Activated T-helper 17 cell treated with anti-CD3 and anti-CD28 coated beads, Interleukin-2, amount 50 U/mL, for 72 hours (primary cell): Measurements from ENCODE around the gene PMM1. TPM values are rescaled to one million over a fixed set of nuclear protein-coding genes. Genes with fewer than 3 reads are reported as not detected.
"Not testable (repeated sequence)": the region's sequence is repeated elsewhere in the genome, so short reads cannot be mapped to it uniquely, and the experiment has no call there.

Experiments used
- ATAC-seq: fragments of 150-1000 bp; cut with Tn5 transposase; replicated peaks from 2 replicates; pipeline ENCODE4 v1.10.0; 2021; ENCODE audit warnings: mild to moderate bottlenecking, moderate library complexity
- H3K27ac Mint-ChIP-seq: one replicate; pipeline ENCODE4 v1.8.0; 2022; ENCODE audit warnings: mixed read lengths
- H3K27me3 Mint-ChIP-seq: one replicate; pipeline ENCODE4 v1.8.0; 2022; ENCODE audit warnings: mixed read lengths
- H3K36me3 Mint-ChIP-seq: one replicate; pipeline ENCODE4 v1.8.0; 2022; ENCODE audit warnings: low read depth, mild to moderate bottlenecking, mixed read lengths
- H3K4me1 Mint-ChIP-seq: one replicate; pipeline ENCODE4 v1.8.0; 2022; ENCODE audit warnings: mixed read lengths
- H3K4me3 Mint-ChIP-seq: one replicate; pipeline ENCODE4 v1.8.0; 2022; ENCODE audit warnings: mild to moderate bottlenecking, mixed read lengths
- H3K9me3 Mint-ChIP-seq: one replicate; pipeline ENCODE4 v1.8.0; 2022; ENCODE audit warnings: mixed read lengths
- total RNA-seq, 2 donors: library from RNA; stranded (reverse); gene quantifications; one replicate each; pipeline ENCODE4 v1.2.3, GENCODE V29; 2022

PMM1 gene
- total RNA-seq, result 10 to 100 TPM; 41.0 to 54.7 TPM

- ATAC-seq, result peak; percentile 98
- Mint-ChIP-seq H3K4me3 (peak within 1 kb of the TSS; percentile 83), H3K27ac (peak within 1 kb of the TSS; percentile 82), H3K27me3 (no peaks in the 10 kb centered on the region), H3K4me1 (no peaks in the 10 kb centered on the region), H3K9me3 (no peaks in the 10 kb centered on the region), H3K36me3 (peaks cover under 1% of the 10 kb centered on the region)
These were observed at the start of gene PMM1 for GRCh38 chr22:41589391-41590241. Gene PMM1 (minus strand): TSS chr22:41589840. CDS start chr22:41589805, 35 bp downstream.

DNA sequence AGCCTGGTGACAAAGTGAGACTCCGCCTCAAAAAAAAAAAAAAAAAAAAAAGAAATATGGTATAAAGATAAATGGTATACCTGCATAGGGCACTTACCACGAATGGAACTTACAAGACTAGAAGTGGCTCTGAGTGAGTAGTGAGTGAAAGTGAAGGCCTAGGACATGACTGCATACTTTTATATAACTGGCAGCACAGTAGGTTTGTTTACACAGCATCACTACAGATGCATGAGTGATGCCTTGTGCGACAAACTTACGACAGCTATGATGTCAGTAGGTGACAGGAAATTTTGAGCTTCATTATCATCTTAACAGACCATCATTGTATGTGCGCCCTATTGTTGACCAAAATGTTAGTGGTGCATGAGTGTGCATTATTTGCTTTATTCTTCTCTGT is 49.1 kb upstream of the PMM1 start:
- H3K4me3 Mint-ChIP-seq, result no peak overlapping the region
- H3K27ac Mint-ChIP-seq, result no peak overlapping the region
- H3K9me3 Mint-ChIP-seq, result no peaks in the 10 kb centered on the region
- no peaks in the 10 kb centered on the region for H3K27me3 Mint-ChIP-seq
- peaks cover 96% of the 10 kb centered on the region for H3K36me3 Mint-ChIP-seq
- no peak for ATAC-seq
- H3K4me1 Mint-ChIP-seq, result peaks cover 6% of the 10 kb centered on the region

DNA sequence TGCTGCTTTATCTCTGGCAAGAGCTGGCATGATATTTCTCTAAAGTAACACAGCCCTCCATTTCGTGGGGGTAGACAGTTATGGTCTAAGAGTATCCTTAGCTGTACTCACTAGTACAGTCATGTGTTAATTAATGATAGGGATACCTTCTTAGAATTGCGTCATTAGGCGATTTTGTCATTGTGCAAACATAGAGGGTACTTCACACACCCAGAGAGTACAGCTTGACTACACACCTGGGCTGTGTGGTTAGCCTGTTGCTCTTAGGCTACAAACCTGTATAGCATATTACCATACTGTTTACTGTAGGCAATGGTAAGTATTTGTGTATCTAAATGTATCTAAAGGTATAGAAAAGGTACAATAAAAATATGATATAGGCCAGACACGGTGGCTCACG is 48.5 kb upstream of the PMM1 start:
- Mint-ChIP-seq H3K27ac (no peak overlapping the region), H3K9me3 (no peaks in the 10 kb centered on the region), H3K4me1 (peaks cover 6% of the 10 kb centered on the region), H3K27me3 (no peaks in the 10 kb centered on the region), H3K4me3 (no peak overlapping the region), H3K36me3 (peaks cover 98% of the 10 kb centered on the region)
- ATAC-seq, result no peak

- H3K36me3 Mint-ChIP-seq, result peaks cover 98% of the 10 kb centered on the region
- not testable (repeated sequence) for H3K27me3 Mint-ChIP-seq, H3K27ac Mint-ChIP-seq, H3K9me3 Mint-ChIP-seq, ATAC-seq, H3K4me3 Mint-ChIP-seq, H3K4me1 Mint-ChIP-seq
These were observed 48.0 kb upstream of the PMM1 start for GRCh38 chr22:41637623-41638022.

DNA sequence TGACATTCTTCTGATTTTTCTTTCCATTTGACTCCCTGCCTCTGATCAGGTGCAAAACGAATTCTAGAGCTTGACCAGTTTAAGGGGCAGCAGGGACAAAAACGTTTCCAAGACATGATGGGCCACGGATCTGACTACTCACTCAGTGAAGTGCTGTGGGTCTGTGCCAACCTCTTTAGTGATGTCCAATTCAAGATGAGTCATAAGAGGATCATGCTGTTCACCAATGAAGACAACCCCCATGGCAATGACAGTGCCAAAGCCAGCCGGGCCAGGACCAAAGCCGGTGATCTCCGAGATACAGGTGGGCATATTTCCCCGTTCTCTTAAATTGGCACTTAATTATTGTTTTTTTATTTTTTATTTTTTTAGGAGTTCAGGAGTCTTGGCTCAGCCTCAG is 46.8 kb upstream of the PMM1 start:
- no peaks in the 10 kb centered on the region for H3K9me3 Mint-ChIP-seq
- H3K4me1 Mint-ChIP-seq, result no peaks in the 10 kb centered on the region
- peaks cover 98% of the 10 kb centered on the region for H3K36me3 Mint-ChIP-seq
- no peak for ATAC-seq
- H3K4me3 Mint-ChIP-seq, result no peak overlapping the region
- H3K27me3 Mint-ChIP-seq, result no peaks in the 10 kb centered on the region
- no peak overlapping the region for H3K27ac Mint-ChIP-seq

- H3K4me1 Mint-ChIP-seq, H3K4me3 Mint-ChIP-seq, H3K27ac Mint-ChIP-seq, H3K9me3 Mint-ChIP-seq, H3K27me3 Mint-ChIP-seq, ATAC-seq: not testable (repeated sequence)
- H3K36me3 Mint-ChIP-seq, result peaks cover 90% of the 10 kb centered on the region
These were observed 45.0 kb upstream of the PMM1 start for GRCh38 chr22:41634610-41635009.

DNA sequence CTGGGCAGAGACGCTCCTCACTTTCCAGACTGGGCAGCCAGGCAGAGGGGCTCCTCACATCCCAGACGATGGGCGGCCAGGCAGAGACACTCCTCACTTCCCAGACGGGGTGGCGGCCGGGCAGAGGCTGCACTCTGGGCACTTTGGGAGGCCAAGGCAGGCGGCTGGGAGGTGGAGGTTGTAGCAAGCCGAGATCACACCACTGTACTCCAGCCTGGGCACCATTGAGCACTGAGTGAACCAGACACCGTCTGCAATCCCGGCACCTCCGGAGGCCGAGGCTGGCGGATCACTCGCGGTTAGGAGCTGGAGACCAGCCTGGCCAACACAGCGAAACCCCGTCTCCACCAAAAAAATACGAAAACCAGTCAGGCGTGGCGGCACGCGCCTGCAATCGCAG is 42.0 kb upstream of the PMM1 start:
- H3K4me1 Mint-ChIP-seq, H3K9me3 Mint-ChIP-seq, H3K4me3 Mint-ChIP-seq, ATAC-seq, H3K27me3 Mint-ChIP-seq, H3K27ac Mint-ChIP-seq: not testable (repeated sequence)
- peaks cover 92% of the 10 kb centered on the region for H3K36me3 Mint-ChIP-seq

DNA sequence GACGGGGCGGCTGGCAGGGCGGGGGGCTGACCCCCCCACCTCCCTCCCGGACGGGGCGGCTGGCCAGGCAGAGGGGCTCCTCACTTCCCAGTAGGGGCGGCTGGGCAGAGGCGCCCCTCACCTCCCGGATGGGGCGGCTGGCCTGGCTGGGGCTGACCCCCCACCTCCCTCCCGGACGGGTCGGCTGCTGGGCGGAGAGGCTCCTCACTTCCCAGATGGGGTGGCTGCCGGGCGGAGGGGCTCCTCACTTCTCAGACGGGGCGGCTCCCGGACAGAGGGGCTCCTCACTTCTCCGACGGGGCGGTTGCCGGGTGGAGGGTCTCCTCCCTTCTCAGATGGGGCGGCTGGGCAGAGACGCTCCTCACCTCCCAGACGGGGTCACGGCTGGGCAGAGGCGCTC is 41.5 kb upstream of the PMM1 start:
- H3K27ac Mint-ChIP-seq, ATAC-seq, H3K27me3 Mint-ChIP-seq, H3K4me3 Mint-ChIP-seq, H3K9me3 Mint-ChIP-seq, H3K4me1 Mint-ChIP-seq: not testable (repeated sequence)
- peaks cover 92% of the 10 kb centered on the region for H3K36me3 Mint-ChIP-seq

DNA sequence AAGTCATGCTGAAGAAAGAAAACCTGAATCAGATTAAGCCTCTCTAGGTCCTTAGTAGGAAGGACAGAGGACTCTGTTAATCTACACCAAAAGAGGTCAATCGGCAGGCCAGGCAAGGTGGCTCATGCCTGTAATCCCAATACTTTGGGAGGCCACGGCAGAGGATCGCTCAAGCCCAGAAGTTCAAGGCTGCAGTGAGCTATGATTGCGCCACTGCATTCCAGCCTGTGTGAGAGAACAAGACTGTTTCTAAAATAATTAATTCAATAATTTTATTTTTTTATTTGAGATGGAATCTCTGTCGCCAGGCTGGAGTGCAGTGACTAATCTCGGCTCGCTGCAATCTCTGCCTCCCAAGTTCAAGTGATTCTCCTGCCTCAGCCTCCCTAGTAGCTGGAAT is 35.9 kb upstream of the PMM1 start:
- ATAC-seq, result no peak
- H3K9me3 Mint-ChIP-seq, result no peaks in the 10 kb centered on the region
- H3K27ac Mint-ChIP-seq, result no peak overlapping the region
- H3K4me1 Mint-ChIP-seq, result peaks cover 5% of the 10 kb centered on the region
- H3K36me3 Mint-ChIP-seq, result peaks cover 93% of the 10 kb centered on the region
- no peaks in the 10 kb centered on the region for H3K27me3 Mint-ChIP-seq
- H3K4me3 Mint-ChIP-seq, result no peak overlapping the region

- peaks cover 15% of the 10 kb centered on the region for H3K4me1 Mint-ChIP-seq
- H3K9me3 Mint-ChIP-seq, result no peaks in the 10 kb centered on the region
- ATAC-seq, result no peak
- peaks cover 67% of the 10 kb centered on the region for H3K36me3 Mint-ChIP-seq
- peak overlapping the region; percentile 97 for H3K27ac Mint-ChIP-seq
- no peaks in the 10 kb centered on the region for H3K27me3 Mint-ChIP-seq
- H3K4me3 Mint-ChIP-seq, result peak overlapping the region; percentile 99
These were observed 32.2 kb upstream of the PMM1 start for GRCh38 chr22:41621911-41622179.

- ATAC-seq, result peak; percentile 93
- Mint-ChIP-seq H3K4me3 (peak within 1 kb of the TSS; percentile 99), H3K27me3 (no peaks in the 10 kb centered on the region), H3K9me3 (no peaks in the 10 kb centered on the region), H3K4me1 (peaks cover 19% of the 10 kb centered on the region), H3K36me3 (peaks cover 66% of the 10 kb centered on the region), H3K27ac (peak within 1 kb of the TSS; percentile 97)
These were observed 31.7 kb upstream of the PMM1 start, which contains the start of gene XRCC6 for GRCh38 chr22:41621099-41621910. Gene XRCC6 (plus strand): TSS chr22:41621295. CDS start chr22:41622005, 710 bp downstream.

DNA sequence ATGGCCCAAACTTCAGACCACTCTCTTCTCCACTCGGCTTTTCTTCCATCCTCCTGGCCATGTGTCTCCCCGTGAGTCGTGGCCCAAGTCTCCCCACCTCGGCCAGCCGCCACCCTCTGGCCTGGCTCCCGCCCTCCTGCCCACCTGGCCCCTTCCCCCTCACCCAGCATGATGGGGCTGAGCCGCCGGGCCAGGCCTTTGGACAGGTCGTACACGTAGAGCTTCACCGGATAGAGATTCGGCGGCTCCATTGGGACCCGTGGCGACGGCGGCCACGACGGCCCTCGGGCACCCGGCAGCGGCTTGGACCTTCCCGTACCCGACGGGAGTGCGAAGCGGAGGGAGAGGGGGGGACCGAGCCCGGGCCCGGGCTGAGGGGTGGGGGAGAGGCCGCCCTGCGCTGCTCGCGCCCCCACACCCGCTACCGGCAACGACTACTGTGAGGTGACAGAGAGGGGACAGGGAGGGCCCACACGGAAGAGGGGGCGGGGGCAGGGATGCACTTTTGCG is 31.0 kb upstream of the PMM1 start, which contains the start of gene DESI1:
Gene DESI1 (minus strand): TSS at position 455 of the 510 bp plus-strand sequence. CDS start 204 bp downstream, at position 251.
- peaks cover 19% of the 10 kb centered on the region for H3K4me1 Mint-ChIP-seq
- H3K9me3 Mint-ChIP-seq, result no peaks in the 10 kb centered on the region
- H3K36me3 Mint-ChIP-seq, result peaks cover 64% of the 10 kb centered on the region
- H3K27me3 Mint-ChIP-seq, result no peaks in the 10 kb centered on the region
- H3K4me3 Mint-ChIP-seq, result peak within 1 kb of the TSS; percentile 99
- peak within 1 kb of the TSS; percentile 97 for H3K27ac Mint-ChIP-seq
- peak; percentile 37 for ATAC-seq

- peaks cover 59% of the 10 kb centered on the region for H3K36me3 Mint-ChIP-seq
- H3K27ac Mint-ChIP-seq, result peak overlapping the region; percentile 97
- H3K4me1 Mint-ChIP-seq, result peaks cover 19% of the 10 kb centered on the region
- peak; percentile 14 for ATAC-seq
- H3K27me3 Mint-ChIP-seq, result no peaks in the 10 kb centered on the region
- peak overlapping the region; percentile 99 for H3K4me3 Mint-ChIP-seq
- no peaks in the 10 kb centered on the region for H3K9me3 Mint-ChIP-seq
These were observed 30.4 kb upstream of the PMM1 start for GRCh38 chr22:41619979-41620588.

DNA sequence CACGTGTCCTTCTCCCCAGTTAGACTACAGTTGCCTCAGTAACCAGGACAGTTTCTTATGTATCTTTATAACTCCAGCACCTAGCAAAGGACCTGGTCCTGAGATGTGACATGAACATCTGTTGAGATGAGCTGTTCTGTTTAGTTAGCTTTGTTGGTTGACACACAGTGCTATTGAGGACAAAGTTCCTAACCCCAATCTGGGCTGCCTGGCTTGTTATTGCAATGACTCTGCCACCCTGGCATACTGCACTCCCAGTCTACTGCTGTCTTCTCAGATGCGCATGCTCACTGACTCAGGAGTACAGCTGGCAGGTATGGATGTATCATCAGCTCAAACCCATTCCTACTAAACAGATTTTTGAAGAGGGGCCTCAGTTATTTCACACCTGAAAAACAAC is 23.8 kb upstream of the PMM1 start:
- H3K9me3 Mint-ChIP-seq, result no peaks in the 10 kb centered on the region
- ATAC-seq, result no peak

More for the DNA sequence above, 23.8 kb upstream of the PMM1 start:
- Mint-ChIP-seq H3K4me1 (peaks cover 10% of the 10 kb centered on the region), H3K4me3 (no peak overlapping the region), H3K27ac (no peak overlapping the region), H3K27me3 (no peaks in the 10 kb centered on the region), H3K36me3 (peaks cover 61% of the 10 kb centered on the region)
